Epithelial cell of esophagus (primary cell): ENCODE data around the gene GIMAP5.

Source experiments
- DNase-seq: peaks from one replicate; pipeline ENCODE4 v3.0.0; 2010; ENCODE audit warnings: low read depth
- H3K4me3 ChIP-seq: 2 replicates; pipeline ENCODE4 v1.5.1; 2011; ENCODE audit warnings: mild to moderate bottlenecking, low read length, control low read depth
- TF ChIP-seq, protein P1 (sequence below): IDR thresholded peaks from 2 replicates; pipeline ENCODE4 v1.5.1; 2011; ENCODE audit warnings: low read depth, mild to moderate bottlenecking, low read length, control low read depth, inconsistent platforms; ENCODE audit not compliant: insufficient read depth; ENCODE audit errors: missing control alignments

GIMAP5 gene

DNA sequence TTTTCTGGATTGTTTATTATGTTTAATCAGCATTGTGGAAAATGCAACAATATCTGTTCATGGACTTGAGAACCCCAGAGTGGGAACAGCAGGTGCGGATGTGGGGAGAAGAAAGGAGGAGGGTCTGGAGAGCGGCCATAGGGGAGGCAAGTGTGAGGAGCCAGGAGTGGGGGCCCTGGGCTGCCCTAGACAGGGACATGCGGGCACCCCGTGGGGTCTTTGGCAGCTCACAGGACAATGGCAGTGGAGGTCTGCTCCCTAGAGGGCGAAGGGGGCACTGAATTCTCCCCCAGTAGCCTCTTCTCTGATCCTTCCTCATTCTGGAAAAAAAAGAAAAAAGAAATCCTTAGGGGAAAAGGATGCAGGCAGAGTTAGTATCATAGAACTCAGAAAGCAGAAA is 54.1 kb downstream of the GIMAP5 start:
- TF ChIP-seq, protein P1, sequence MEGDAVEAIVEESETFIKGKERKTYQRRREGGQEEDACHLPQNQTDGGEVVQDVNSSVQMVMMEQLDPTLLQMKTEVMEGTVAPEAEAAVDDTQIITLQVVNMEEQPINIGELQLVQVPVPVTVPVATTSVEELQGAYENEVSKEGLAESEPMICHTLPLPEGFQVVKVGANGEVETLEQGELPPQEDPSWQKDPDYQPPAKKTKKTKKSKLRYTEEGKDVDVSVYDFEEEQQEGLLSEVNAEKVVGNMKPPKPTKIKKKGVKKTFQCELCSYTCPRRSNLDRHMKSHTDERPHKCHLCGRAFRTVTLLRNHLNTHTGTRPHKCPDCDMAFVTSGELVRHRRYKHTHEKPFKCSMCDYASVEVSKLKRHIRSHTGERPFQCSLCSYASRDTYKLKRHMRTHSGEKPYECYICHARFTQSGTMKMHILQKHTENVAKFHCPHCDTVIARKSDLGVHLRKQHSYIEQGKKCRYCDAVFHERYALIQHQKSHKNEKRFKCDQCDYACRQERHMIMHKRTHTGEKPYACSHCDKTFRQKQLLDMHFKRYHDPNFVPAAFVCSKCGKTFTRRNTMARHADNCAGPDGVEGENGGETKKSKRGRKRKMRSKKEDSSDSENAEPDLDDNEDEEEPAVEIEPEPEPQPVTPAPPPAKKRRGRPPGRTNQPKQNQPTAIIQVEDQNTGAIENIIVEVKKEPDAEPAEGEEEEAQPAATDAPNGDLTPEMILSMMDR: no peak
- DNase-seq: no peak

DNA sequence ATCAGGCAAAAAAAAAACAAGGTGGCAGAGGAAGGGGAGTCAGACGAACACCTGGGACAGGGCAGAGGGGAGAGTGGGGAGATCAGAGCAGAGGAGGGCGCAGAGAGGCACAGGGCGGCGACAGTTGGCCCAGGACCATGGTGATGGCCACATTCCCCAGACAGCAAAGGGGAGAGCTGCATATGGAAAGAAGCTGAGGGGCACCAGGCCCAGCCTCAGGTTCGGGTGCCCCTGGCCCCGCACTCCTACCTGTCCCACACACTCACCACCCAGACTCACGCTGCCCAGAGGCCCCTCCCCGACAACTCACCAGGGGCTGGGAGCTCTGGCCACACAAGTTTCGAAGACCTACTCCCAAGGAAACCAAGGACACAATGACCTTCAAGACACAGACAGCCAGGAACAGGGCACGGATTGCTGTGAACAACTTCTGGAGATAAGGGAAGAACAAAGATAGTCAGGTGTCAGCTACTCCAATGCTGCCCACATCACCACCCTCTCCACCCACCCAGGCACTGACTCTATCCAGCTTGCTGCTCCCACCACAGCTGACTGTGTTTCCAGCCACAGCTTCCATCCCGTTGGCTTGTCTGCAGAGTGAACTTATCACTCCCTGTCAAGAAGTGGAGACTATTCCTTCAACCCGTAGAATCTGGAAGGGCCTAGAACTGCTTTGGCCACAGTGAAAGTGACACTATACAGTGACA is 54.7 kb downstream of the GIMAP5 start:
- H3K4me3 ChIP-seq: no peak overlapping the region
- DNase-seq: no peak
- TF ChIP-seq, protein P1: no peak

More for the DNA sequence above, 54.1 kb downstream of the GIMAP5 start:
- no peak overlapping the region for H3K4me3 ChIP-seq
